Fibroblast of mammary gland (primary cell): ENCODE measurements around the gene SOX13.

Experiments
- DNase-seq: peaks from one replicate; pipeline ENCODE4 v3.0.0-alpha.2; 2010; ENCODE audit warnings: low read depth
- H3K4me3 ChIP-seq: 2 replicates; pipeline ENCODE4 v1.5.1; 2011; ENCODE audit warnings: low read depth, mild to moderate bottlenecking, low read length, moderate library complexity; ENCODE audit not compliant: control insufficient read depth
- CTCF ChIP-seq: conservative IDR thresholded peaks from 2 replicates; pipeline ENCODE4 v1.5.1; 2011; ENCODE audit warnings: low read depth, low read length, inconsistent platforms; ENCODE audit not compliant: control insufficient read depth, insufficient read depth

The SOX13 gene

GRCh38 chr1:204072931-204073836 lies at the start of gene SOX13:
Gene SOX13 (plus strand): TSS chr1:204073115. CDS start chr1:204112916, 39,801 bp downstream.
- DNase-seq: peak; percentile 89
- H3K4me3 ChIP-seq: peak within 1 kb of the TSS; percentile 62
- peak; percentile 22 for TF ChIP-seq CTCF

- H3K4me3 ChIP-seq: no peak overlapping the region
- TF ChIP-seq CTCF: no peak
- no peak for DNase-seq
Measured at GRCh38 chr1:204025917-204026707, 46.8 kb upstream of the SOX13 start.

- no peak for DNase-seq
- TF ChIP-seq CTCF: no peak
- H3K4me3 ChIP-seq: no peak overlapping the region
Measured at GRCh38 chr1:204027446-204027845, 45.5 kb upstream of the SOX13 start.

GRCh38 chr1:204029016-204029415 lies 43.9 kb upstream of the SOX13 start:
- no peak overlapping the region for H3K4me3 ChIP-seq
- DNase-seq: no peak
- TF ChIP-seq CTCF: no peak

- DNase-seq: no peak
- no peak overlapping the region for H3K4me3 ChIP-seq
- no peak for TF ChIP-seq CTCF
Measured at GRCh38 chr1:204031098-204031710, 41.7 kb upstream of the SOX13 start.

- no peak overlapping the region for H3K4me3 ChIP-seq
- TF ChIP-seq CTCF: no peak
- no peak for DNase-seq
Measured at GRCh38 chr1:204032642-204033235, 40.2 kb upstream of the SOX13 start.
